Chondrocyte (in vitro differentiated cells): ENCODE data around the gene TNPO1. TPM values are rescaled to one million over a fixed set of nuclear protein-coding genes. Genes with fewer than 3 reads are reported as not detected.
A peak's percentile ranks its signal among the peaks of the same experiment; 100 is the strongest.

Experiments
- DNase-seq: peaks from one replicate; pipeline ENCODE4 v3.0.0; 2021; ENCODE audit warnings: mixed read lengths, low spot score
- H3K27ac Mint-ChIP-seq: one replicate; pipeline ENCODE4 v1.8.0; 2021; ENCODE audit warnings: mild to moderate bottlenecking, moderate library complexity, mixed read lengths; ENCODE audit not compliant: unreplicated experiment
- H3K27me3 Mint-ChIP-seq: 2 replicates; pipeline ENCODE4 v1.8.0; 2021; ENCODE audit warnings: low read depth, mixed read lengths
- H3K36me3 Mint-ChIP-seq: 2 replicates; pipeline ENCODE4 v1.8.0; 2021; ENCODE audit warnings: low read depth, mixed read lengths
- H3K4me1 Mint-ChIP-seq: 2 replicates; pipeline ENCODE4 v1.8.0; 2021; ENCODE audit warnings: low read depth, mild to moderate bottlenecking, mixed read lengths
- H3K4me3 Mint-ChIP-seq: one replicate; pipeline ENCODE4 v1.8.0; 2021; ENCODE audit warnings: mild to moderate bottlenecking, moderate library complexity, mixed read lengths; ENCODE audit not compliant: unreplicated experiment
- H3K9me3 Mint-ChIP-seq: 2 replicates; pipeline ENCODE4 v1.8.0; 2021; ENCODE audit warnings: low read depth, mixed read lengths
- CTCF ChIP-seq: fragments of 200-600 bp; sonication (generic); IDR thresholded peaks from 2 replicates; pipeline ENCODE4 v1.5.0; 2021; ENCODE audit warnings: antibody characterized with exemption, mild to moderate bottlenecking, moderate library complexity
- total RNA-seq: library from RNA; stranded (reverse); gene quantifications from 3 replicates; pipeline ENCODE4 v1.2.1, GENCODE V29; 2021

The TNPO1 gene
- total RNA-seq, 1 donor from 2014 or later, result 132 TPM

DNA sequence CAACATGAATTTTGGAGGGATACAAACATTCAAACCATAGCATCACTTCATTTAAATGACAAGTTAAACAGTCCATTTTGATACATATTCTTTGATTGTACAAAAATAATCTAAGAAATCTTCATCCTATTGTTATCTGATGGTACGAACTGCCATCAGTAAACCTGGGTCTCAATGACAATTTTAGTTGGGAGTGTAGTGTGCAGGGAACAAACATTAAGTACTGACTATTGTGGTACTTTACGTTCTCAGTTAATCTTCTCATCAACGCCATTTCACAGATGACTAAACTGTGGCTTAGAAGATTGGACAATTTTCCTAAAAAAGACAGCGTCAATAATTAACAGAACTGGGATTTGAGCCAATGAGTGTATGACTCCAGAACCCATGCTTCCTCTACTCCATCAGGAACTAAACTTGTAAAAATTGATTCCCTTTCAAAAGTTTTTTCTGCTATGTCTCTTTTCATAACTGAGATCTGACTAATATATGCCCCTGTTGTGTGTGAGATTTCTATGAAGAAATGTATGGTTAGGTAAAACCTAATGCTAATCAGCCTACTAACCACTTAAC, 21.1 kb downstream of the TNPO1 start:
- Mint-ChIP-seq H3K27ac (peak overlapping the region; percentile 39), H3K4me1 (peaks cover 60% of the 10 kb centered on the region), H3K27me3 (no peaks in the 10 kb centered on the region), H3K9me3 (no peaks in the 10 kb centered on the region), H3K4me3 (no peak overlapping the region), H3K36me3 (no peaks in the 10 kb centered on the region)
- no peak for TF ChIP-seq CTCF
- DNase-seq, result no peak

- Mint-ChIP-seq H3K27ac (no peak overlapping the region), H3K4me1 (peaks cover 68% of the 10 kb centered on the region), H3K9me3 (no peaks in the 10 kb centered on the region), H3K4me3 (no peak overlapping the region), H3K36me3 (no peaks in the 10 kb centered on the region), H3K27me3 (no peaks in the 10 kb centered on the region)
- TF ChIP-seq CTCF, result no peak
- no peak for DNase-seq
Observed at GRCh38 chr5:72840041-72840440, 23.6 kb downstream of the TNPO1 start.

- no peak for TF ChIP-seq CTCF
- Mint-ChIP-seq H3K36me3 (no peaks in the 10 kb centered on the region), H3K27ac (peak overlapping the region; percentile 77), H3K9me3 (no peaks in the 10 kb centered on the region), H3K27me3 (no peaks in the 10 kb centered on the region), H3K4me3 (no peak overlapping the region), H3K4me1 (peaks cover 64% of the 10 kb centered on the region)
- DNase-seq, result no peak
Observed at GRCh38 chr5:72841756-72842535, 25.5 kb downstream of the TNPO1 start.

- no peak for DNase-seq
- Mint-ChIP-seq H3K27me3 (no peaks in the 10 kb centered on the region), H3K4me3 (no peak overlapping the region), H3K36me3 (no peaks in the 10 kb centered on the region), H3K4me1 (peaks cover 69% of the 10 kb centered on the region), H3K27ac (peak overlapping the region; percentile 77), H3K9me3 (no peaks in the 10 kb centered on the region)
- TF ChIP-seq CTCF, result peak; percentile 57
Observed at GRCh38 chr5:72842816-72843215, 26.4 kb downstream of the TNPO1 start.

- Mint-ChIP-seq H3K36me3 (no peaks in the 10 kb centered on the region), H3K27me3 (no peaks in the 10 kb centered on the region), H3K4me1 (peaks cover 60% of the 10 kb centered on the region), H3K27ac (no peak overlapping the region), H3K4me3 (no peak overlapping the region), H3K9me3 (no peaks in the 10 kb centered on the region)
- TF ChIP-seq CTCF, result no peak
- no peak for DNase-seq
Observed at GRCh38 chr5:72844218-72844603, 27.8 kb downstream of the TNPO1 start.
